Left ventricle myocardium superior (tissue), 1 donor: Measurements from ENCODE around the gene PUS1. TPM values are rescaled to one million over a fixed set of nuclear protein-coding genes. Genes with fewer than 3 reads are reported as not detected.

Experiments used
- ATAC-seq: fragments of 200-7000 bp; cut with Tn5 transposase; one replicate; pipeline ENCODE4 v1.9.1; 2020; ENCODE audit warnings: mild to moderate bottlenecking, moderate library complexity
- DNase-seq: peaks from one replicate; pipeline ENCODE4 v3.0.0-alpha.2; 2020
- intact Hi-C: fragments of 100-400 bp; cut with micrococcal nuclease; formaldehyde crosslinking; loops from one replicate; pipeline ENCODE4 v1.11.0; 2022
- total RNA-seq: library from RNA; stranded (reverse); fragmentation: NEBNext Ultra II Directional; extraction: Animal tissue kit (Norgen Biotek cat#: 25700); gene quantifications from one replicate; pipeline ENCODE4 v1.2.1, GENCODE V29; 2021
- donor health status: DM: no; HTN: yes; CAD: no; lungs with severe emphysema.

Gene PUS1
- total RNA-seq, 1 donor from 2014 or later, result 5.6 TPM

DNA sequence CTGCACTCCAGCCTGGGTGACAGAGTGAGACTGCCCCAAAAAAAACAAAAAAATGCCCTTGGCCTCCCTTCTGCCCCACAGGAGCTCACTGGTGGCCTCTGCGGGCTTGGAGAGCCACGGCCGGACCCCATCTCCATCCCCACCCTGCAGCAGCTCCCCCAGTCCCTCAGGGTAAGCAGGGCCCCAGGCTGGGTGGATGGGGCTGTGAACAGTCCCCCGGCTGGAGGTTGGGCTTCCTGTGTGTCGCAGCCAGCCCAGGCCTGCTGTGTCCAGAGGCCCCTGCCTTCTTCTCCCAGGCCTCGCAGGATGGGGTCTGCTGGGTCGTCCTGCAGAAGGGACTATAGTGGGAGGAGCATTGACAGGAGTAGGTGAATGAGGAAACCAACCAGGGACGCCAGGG is 15.4 kb upstream of the PUS1 start:
- DNase-seq (peak; percentile 18), ATAC-seq (no peak)
- intact Hi-C loops, result no loop called here

DNA sequence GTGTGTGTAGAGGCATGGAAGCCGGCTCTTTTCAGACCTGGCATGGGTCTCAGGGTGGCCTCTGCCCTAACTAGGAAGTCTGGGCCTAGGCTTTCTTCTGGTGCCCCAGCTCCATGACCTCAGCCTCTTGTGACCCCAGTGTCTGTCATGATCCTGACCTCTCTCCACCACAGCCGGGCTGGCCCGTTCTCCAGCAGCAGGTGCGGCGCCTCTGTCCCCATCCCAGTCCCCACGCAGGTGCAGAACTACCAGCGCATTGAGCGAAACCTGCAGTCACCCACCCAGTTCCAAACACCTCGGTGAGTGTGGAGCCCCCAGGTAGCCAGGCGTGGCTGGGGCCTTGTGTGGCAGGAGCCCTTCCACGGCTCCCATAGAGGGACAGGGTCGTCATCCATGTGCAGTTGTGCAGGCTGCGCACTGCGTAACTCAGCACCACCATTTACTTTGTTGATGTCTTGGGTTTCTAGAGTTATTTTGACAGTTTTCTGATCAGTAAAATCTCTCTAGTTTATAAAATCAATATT is 14.8 kb upstream of the PUS1 start:
- DNase-seq, result peak; percentile 25
- no peak for ATAC-seq
- intact Hi-C loops, result no loop called here

DNA sequence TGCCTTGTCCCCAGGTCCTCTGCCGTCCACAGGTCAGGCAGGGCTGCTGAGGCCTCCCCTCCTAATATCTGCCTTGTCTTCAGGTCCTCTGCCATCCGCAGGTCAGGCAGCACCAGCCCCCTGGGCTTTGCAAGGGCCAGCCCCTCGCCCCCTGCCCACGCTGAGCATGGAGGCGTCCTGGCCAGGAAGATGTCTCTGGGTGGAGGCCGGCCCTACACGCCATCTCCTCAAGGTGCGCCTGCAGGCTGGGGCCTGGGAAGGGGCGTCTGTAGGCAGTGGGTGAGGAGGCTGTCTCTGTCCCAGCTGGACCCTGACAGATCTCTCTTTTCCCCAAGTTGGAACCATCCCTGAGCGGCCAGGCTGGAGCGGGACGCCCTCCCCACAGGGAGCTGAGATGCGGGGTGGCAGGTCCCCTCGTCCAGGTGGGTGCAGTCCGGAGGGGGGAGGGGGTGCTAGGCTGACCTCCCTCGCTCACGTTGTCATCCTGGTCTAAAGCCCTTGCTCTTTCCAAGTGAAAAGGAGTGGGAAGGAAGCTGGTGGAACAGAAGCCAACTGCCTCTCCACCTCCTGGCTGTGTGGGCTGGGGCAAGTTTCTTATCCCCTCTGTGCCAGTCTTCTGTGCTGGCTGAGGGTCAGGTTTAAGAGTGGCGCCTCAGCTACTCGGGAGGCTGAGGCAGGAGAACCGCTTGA is 13.9 kb upstream of the PUS1 start:
- no peak for ATAC-seq
- intact Hi-C loops, result no loop called here
- peak; percentile 22 for DNase-seq

DNA sequence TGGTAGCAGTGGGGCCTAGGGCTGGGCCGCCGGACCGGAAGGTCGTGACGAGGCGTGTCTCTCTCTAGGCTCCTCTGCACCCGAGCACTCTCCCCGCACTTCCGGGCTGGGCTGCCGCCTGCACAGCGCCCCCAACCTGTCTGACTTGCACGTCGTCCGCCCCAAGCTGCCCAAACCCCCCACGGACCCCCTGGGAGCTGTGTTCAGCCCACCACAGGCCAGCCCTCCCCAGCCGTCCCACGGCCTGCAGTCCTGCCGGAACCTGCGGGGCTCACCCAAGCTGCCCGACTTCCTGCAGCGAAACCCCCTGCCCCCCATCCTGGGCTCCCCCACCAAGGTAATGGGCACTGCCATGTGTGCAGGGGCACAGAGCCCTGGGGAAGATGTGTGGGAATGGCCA is 13.3 kb upstream of the PUS1 start:
- no peak for ATAC-seq
- no peak for DNase-seq
- intact Hi-C loops, result no loop called here

DNA sequence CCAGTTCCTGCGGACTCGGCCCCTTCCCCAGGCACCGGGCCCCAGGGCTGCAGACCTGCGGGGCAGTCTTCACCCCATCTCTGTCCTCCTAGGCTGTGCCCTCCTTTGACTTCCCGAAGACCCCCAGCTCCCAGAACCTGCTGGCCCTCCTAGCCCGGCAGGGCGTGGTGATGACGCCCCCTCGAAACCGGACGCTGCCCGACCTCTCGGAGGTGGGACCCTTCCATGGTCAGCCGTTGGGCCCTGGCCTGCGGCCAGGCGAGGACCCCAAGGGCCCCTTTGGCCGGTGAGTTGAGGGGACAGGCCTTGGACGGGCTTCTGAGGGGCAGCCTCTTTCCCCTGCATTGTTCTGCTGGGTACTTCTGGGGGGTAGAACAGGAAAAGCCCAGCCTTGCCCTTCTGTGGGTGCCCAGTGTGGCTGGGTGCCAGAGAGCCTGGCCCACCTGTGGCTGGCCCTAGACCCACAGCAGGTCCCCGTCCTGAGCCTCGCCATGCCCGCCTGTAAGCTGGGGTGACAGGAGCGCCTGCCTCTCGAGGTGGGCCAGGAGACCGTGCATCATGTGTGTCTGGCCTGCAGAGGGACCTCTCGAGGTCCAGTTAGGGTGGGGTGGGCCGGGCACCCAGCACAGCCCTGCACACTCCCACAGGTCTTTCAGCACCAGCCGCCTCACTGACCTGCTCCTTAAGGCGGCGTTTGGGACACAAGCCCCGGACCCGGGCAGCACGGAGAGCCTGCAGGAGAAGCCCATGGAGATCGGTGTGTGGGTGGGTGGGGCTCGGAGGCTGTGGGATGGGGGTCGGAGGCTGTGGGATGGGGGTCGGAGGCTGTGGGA is 12.6 kb upstream of the PUS1 start:
- DNase-seq, result peak; percentile 30
- no peak for ATAC-seq
- intact Hi-C loops, result no loop called here

DNA sequence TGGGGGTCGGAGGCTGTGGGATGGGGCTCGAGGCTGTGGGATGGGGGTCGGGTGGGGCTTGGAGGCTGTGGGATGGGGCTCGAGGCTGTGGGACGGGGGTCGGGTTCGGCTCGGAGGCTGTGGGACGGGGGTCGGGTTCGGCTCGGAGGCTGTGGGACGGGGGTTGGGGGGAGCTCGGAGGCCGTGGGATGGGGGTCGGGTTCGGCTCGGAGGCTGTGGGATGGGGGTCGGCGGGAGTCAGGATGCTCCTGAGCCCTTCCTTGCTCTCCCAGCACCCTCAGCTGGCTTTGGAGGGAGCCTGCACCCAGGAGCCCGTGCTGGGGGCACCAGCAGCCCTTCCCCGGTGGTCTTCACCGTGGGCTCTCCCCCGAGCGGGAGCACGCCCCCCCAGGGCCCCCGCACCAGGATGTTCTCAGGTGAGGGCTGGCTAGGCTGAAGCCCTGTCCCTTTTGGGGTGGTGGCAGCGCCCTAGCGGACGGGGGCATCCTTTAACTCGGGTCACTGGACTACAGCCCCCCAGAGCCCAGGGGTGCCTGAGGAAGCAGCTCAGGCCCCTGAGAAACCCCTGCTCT is 11.9 kb upstream of the PUS1 start:
- intact Hi-C loops, result no loop called here
- DNase-seq (no peak), ATAC-seq (no peak)

DNA sequence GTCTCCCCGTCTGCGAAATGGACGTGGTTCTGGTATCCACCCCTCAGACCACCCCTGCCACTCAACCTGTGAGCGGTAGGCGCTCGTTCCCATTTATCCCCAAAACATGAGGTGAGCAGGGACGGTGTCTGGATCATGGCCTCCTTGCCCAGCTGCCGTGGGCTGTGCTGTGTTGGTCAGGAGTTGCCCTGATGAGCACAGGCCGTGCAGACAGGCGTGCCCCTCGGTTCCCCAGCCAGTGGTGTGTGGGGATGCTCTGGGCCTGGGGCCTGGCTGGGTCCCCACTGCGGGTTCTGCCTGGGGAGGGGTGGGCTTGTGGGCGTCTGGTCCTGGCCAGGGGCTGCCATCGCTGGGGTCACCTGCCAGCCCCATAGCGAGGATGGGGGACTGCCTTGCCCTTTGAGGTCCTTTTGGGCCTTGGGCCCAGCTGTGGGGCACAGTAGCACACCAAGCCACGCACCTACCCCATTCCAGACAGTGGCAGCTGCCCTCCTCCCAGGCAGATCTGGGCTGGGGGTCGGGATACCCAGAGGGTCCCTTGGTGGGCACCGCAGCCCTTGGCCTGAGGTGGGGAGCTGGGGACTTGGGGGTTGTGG is 11.3 kb upstream of the PUS1 start:
- intact Hi-C loops, result no loop called here
- no peak for DNase-seq
- no peak for ATAC-seq

DNA sequence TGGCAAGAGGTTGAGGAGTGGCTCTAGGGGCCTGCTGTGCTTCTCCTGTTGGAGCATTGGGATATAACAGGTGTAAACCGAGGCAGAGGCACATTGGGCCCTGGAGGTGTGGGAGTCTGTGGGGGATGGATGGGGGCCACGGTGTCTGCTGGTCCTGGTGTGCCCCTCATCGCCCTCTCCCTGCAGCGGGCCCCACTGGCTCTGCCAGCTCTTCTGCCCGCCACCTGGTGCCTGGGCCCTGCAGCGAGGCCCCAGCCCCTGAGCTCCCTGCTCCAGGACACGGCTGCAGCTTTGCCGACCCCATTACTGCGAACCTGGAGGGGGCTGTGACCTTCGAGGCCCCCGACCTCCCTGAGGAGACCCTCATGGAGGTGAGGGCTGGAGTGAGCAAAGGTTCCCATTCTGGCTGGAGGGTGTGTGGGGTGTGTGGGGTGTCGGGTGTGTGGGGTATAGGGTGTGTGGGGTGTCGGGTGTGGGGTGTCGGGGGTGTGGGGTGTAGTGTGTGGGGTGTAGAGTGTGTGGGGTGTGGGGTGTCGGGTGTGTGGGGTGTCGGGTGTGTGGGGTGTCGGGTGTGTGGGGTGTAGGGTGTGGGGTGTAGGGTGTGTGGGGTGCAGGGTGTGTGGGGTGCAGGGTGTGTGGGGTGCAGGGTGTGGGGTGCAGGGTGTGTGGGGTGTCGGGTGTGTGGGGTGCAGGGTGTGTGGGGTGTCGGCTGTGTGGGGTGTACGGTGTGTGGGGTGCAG is 10.6 kb upstream of the PUS1 start:
- no peak for ATAC-seq
- intact Hi-C loops, result no loop called here
- no peak for DNase-seq

DNA sequence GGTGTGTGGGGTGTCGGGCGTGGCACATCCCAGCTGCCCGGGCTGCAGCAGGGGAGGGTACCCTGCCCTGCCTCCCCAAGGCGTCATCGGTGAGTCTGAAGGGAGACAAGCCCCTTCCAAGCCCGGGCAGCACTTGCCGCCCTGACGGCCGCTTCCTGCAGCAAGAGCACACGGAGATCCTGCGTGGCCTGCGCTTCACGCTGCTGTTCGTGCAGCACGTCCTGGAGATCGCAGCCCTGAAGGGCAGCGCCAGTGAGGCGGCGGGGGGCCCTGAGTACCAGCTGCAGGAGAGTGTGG is 10.1 kb upstream of the PUS1 start:
- no peak for ATAC-seq
- no peak for DNase-seq
- intact Hi-C loops, result no loop called here

DNA sequence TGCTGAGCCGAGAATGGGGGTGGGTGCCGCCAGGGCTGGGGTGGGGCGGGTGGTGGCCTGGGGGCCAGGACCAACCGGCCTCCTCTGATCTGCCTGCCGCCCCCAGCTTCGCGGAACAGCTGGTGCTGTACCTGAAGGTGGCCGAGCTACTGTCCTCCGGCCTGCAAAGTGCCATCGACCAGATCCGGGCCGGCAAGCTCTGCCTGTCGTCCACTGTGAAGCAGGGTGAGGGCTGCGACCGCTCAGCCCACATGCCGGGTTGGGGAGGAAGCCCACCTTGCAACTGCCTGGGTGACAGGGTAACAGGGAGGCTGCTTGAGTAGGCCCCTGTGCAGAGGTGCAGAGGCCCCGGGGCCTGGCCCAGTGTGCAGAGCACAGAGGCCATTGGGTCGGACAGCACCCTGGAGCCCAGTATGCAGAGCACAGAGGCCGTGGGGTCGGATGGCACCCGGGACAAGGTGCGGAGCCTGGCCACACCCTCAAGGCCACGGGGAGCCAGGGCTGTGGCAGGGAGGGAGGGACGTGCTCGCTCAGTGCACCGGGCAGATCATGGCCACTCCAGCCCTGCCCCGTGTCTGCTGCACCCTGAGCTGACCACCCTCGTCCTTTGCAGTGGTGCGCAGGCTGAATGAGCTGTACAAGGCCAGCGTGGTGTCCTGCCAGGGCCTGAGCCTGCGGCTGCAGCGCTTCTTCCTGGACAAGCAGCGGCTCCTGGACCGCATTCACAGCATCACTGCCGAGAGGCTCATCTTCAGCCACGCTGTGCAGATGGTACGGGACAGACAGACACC is 9.5 kb upstream of the PUS1 start:
- intact Hi-C loops, result no loop called here

DNA sequence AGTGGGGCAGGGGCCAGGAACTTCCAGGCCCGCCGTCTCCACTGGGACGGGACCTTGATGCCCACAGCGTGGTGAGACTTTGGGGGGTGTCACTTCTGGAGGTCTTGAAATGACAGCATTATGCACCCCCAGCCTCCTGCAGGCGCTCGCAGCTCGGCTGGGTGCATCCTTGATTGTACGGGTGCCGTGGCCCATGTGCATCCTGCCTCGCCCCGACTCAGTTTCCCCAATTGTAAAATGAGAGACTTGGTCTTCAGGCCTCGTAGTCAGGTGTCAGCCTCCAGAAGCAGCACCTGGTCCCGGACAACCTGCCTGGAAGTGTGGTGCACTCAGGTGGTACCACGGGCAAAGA is 8.9 kb upstream of the PUS1 start:
- no peak for ATAC-seq
- intact Hi-C loops, result no loop called here
- no peak for DNase-seq

More for the DNA sequence above, 9.5 kb upstream of the PUS1 start:
- ATAC-seq (no peak), DNase-seq (no peak)

DNA sequence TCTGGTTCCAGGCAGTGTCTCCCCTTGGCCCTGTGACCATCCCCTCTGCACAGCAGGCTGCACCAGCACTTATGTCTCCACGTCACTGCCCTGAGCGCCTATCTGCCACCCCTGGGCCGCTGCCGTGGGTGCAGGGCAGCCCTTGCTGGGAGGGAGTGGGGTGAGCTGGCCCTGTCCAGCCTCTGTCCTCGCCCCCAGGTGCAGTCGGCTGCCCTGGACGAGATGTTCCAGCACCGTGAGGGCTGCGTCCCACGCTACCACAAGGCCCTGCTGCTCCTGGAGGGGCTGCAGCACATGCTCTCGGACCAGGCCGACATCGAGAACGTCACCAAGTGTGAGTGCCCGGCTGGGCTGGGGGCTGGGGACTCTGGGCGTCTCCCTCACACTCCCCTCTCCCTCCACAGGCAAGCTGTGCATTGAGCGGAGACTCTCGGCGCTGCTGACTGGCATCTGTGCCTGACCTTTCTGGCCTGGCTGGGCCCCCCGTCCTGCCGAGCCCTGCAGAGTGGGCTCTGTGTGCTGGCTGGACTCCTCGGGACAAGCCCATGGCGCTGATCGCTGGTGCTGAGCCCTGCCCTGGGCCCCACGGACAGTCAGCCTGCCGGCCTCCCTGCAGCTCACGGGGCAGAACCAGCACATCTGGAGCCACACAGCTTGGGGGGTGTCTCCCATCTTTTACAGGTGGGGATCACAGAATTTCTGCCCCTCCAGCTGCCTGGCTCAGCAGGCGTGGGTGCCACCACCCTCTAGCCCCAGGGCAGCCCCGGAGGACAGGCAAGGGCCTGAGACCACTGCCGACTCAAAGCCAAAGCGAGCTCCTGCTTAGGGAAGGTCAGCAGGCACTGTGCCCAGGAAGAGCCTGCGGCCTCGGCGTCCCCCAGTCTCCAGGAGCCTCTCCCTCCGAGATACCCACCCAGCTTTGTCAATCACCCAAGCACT is 7.9 kb upstream of the PUS1 start:
- intact Hi-C loops, result no loop called here
- DNase-seq, result peak; percentile 63

DNA sequence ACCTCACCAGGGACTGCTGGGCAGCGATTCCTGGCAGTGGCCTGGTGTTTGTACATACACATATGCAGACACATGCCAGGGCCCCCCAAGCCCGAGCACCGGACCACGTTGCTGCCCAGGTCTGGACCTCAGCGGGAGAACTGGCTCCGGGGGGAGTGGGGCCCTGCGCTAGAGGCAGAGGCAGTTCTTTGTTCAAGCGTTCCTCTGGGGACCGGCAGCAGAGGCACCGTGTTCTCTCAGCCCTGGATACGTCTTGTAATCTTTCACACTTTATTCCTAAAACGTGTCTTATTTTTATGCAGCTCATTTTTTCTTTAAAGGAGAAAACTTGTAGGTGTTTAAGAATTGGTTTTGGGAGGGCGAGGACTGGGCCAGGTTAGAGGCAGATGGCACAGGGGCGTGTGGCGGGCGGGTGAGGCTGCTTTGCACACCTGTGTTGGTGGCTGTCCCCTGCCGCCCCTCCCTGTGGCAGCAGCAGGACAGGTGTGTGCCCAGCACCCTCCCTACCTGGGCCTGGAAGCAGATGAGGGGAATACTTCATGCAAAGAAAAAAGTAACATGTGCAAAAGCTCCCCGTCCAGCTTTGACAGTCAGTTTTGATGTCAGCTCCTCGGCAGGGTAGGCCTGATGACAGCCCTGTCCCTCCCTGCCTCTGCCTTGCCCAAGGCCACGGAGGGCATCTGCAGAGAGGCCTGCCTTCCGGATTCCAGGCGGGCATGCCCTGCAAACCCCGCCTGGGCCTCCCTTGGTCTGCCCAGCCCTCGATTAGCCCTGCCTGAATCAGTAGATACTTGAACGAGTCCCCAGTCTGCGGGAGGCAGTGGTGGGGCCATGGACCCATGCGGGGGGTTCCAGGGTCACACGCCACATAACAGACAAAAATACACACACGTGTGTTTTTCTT is 7.0 kb upstream of the PUS1 start:
- intact Hi-C loops, result no loop called here
- DNase-seq (peak; percentile 75), ATAC-seq (peak; percentile 81)

More for the DNA sequence above, 7.9 kb upstream of the PUS1 start:
- ATAC-seq, result peak; percentile 52

DNA sequence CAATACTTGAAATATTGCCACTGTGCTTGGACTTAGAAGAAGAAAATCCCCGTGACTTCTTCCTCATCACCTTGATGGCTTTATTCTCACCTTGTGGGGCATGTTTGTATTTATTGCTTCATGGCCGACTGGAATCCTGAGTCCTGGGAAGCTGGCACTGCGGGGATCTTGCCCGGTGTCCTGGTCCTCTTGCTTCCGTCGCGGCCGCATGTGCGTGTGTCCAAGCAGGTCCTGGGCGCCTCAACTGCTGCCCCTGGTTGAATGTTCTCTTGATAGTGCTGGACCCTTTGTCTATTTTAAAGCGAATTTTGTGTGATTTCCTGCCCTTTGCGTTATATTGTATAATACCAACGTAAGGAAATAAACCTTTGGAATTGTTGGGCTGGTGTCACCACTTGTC is 6.3 kb upstream of the PUS1 start:
- ATAC-seq (no peak), DNase-seq (no peak)
- intact Hi-C loops, result no loop called here

DNA sequence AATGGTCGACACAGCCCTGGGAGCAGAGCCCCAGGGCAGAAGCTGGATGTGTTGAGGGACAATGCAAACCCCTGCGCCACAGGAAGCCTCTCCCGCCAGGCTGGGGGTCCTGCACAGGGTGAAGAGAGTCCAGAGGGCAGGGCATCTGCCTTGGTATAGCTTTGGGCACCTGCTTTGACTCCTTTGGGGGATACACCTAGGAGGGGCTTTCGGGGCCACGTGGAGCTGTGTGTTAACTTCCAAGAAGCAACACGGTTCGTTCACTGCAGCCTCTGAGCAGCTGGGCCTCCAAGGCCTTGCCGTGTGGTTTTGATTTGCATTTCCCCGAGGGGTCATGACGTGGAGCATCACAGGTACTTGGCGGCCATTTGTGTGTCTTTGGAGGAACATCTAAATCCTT is 5.8 kb upstream of the PUS1 start:
- DNase-seq (no peak), ATAC-seq (no peak)
- intact Hi-C loops, result no loop called here

DNA sequence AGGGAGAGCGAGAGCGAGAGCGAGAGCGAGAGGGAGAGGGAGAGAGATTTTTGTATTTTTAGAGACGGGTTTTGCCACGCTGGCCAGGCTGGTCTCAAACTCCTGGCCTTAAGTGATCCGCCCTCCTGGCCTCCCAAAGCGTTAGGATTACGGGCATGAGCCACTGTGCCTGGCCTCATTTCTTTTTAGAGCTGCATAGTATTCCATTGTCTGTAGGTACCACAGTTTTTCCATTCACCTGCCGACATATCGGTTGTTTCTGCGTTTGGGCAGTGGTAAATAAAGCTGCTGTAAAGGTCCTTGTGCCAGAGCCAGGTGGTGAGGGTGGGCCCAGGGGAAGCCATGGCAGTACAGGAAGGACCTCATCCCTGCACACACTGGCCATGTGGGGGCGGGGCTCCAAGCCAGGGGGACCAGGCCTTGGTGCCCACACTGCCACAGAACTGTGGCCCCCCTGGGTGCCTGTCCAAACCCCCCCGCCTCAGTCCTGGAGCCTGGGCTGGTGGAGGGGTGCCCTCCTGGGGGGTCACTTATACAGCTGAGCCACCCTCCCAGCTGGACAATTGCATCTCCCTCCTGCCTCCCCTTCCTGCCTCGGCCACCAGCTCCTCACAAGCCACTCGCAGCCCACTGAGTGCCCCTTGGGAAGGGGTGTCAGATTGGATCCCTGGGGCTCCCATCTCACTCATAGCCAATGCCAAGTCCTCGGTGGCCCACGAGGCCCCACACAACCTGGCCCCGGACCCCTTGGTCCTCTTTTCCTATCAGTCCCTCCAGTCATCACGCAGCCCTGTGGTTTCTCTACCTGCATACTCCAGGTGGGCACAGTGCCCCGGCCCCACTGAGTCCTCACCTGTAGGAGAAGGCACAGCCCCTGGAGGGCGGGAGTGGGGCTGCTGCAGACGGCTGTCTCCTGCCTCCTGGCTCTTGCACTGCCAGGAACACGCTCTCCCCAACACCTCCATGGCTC is 1.7 kb upstream of the PUS1 start:
- DNase-seq, result no peak
- intact Hi-C loops, result no loop called here
- no peak for ATAC-seq
